ENCODE results near the gene ARID1B. TPM values are rescaled to one million over a fixed set of nuclear protein-coding genes. Genes with fewer than 3 reads are reported as not detected.

The ARID1B gene
- total RNA-seq, 1 experiment from 2014 or later, result 91.7 TPM

DNA sequence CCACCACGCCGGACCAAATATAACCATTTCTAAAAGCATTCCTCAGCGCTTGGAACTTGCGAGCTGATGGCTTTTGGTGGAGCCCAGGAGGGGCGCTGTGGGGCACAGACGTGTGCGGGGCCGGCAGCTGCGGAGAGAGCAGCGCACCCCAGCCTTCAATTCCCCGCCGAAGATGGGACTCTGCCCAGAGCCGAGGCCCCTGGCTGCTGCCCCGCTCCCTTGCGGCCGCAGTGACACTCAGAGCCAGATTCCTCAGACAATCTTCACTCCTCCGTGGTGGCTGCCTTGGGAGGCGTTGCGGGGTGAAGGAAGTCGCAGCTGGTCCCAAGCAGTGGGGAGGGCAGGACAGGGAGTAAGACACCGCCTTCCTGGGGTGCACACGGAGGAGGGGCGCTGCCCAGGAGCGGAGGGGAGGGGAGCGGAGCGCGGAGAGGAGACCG lies 458.4 kb downstream of the ARID1B start:
- Histone ChIP-seq H3K4me1 (ENCODE audit: control insufficient read depth, insufficient read depth, low read length) (no peaks in the 10 kb centered on the region), H3K27me3 (ENCODE audit: control insufficient read depth, insufficient read depth, low read length) (no peaks in the 10 kb centered on the region), H3K27ac (ENCODE audit: low read length) (0 out of 2 replicates have a peak overlapping the region, but pooled peaks have one; percentile 29), H3K4me3 (ENCODE audit: low read depth in 2 of 2, low read length in 2 of 2) (peak overlapping the region; percentile 27 to 41), H3K36me3 (ENCODE audit: control insufficient read depth, insufficient read depth, low read length) (no peaks in the 10 kb centered on the region), H3K9me3 (ENCODE audit: control insufficient read depth, insufficient read depth, low read depth, low read length) (no peaks in the 10 kb centered on the region)
- no TSS peak for BruUV-seq (replicated peaks)
- no peak for TF ChIP-seq SIN3A (IDR thresholded peaks at IDR 0.05; ENCODE audit: borderline replicate concordance, insufficient read depth, low read depth, low read length)
- no peak for TF ChIP-seq TCF7L2 (IDR thresholded peaks at IDR 0.05; ENCODE audit: low read depth, low read length)
- TF ChIP-seq, protein P1, sequence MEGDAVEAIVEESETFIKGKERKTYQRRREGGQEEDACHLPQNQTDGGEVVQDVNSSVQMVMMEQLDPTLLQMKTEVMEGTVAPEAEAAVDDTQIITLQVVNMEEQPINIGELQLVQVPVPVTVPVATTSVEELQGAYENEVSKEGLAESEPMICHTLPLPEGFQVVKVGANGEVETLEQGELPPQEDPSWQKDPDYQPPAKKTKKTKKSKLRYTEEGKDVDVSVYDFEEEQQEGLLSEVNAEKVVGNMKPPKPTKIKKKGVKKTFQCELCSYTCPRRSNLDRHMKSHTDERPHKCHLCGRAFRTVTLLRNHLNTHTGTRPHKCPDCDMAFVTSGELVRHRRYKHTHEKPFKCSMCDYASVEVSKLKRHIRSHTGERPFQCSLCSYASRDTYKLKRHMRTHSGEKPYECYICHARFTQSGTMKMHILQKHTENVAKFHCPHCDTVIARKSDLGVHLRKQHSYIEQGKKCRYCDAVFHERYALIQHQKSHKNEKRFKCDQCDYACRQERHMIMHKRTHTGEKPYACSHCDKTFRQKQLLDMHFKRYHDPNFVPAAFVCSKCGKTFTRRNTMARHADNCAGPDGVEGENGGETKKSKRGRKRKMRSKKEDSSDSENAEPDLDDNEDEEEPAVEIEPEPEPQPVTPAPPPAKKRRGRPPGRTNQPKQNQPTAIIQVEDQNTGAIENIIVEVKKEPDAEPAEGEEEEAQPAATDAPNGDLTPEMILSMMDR (IDR thresholded peaks at IDR 0.05), result peak; percentile 77
- in situ Hi-C loops (cut with HindIII; ENCODE audit: low pct_unique_long_range_greater_than_20kb, low sequenced_read_pairs) (no loop called here), intact Hi-C loops (cut with micrococcal nuclease; ENCODE audit: unreplicated experiment) (no loop called here)
- CTCF ChIA-PET, result no interaction called here
- ATAC-seq, result peak; percentile 79
- POLR2A ChIA-PET, result no interaction called here
- DNase-seq (ENCODE audit: low read depth, low spot score), result no peak

- Histone ChIP-seq H3K36me3 (ENCODE audit: control insufficient read depth, insufficient read depth, low read length) (no peaks in the 10 kb centered on the region), H3K4me1 (ENCODE audit: control insufficient read depth, insufficient read depth, low read length) (no peaks in the 10 kb centered on the region), H3K27ac (ENCODE audit: low read length) (no peak overlapping the region), H3K27me3 (ENCODE audit: control insufficient read depth, insufficient read depth, low read length) (no peaks in the 10 kb centered on the region), H3K9me3 (ENCODE audit: control insufficient read depth, insufficient read depth, low read depth, low read length) (no peaks in the 10 kb centered on the region), H3K4me3 (ENCODE audit: low read depth in 2 of 2, low read length in 2 of 2) (peak overlapping the region; percentile 27 to 41)
- intact Hi-C loops (cut with micrococcal nuclease; ENCODE audit: unreplicated experiment) (no loop called here), in situ Hi-C loops (cut with HindIII; ENCODE audit: low pct_unique_long_range_greater_than_20kb, low sequenced_read_pairs) (no loop called here)
- ChIA-PET POLR2A (no interaction called here), CTCF (interaction anchor here (0.7 kb wide), 1 partner anchor 16 kb away, joined by 3 read pairs; no protein-coding TSS in a partner anchor)
- DNase-seq (ENCODE audit: low read depth, low spot score) (no peak), ATAC-seq (peak; percentile 43; the same call in 1 of the 2 replicates)
- no TSS peak for BruUV-seq (replicated peaks)
- TF ChIP-seq POLR2AphosphoS5 (IDR thresholded peaks at IDR 0.05; ENCODE audit: low read depth, low read length), result no peak
- TF ChIP-seq, protein P1 (IDR thresholded peaks at IDR 0.05), result no peak
- TF ChIP-seq, protein P2, sequence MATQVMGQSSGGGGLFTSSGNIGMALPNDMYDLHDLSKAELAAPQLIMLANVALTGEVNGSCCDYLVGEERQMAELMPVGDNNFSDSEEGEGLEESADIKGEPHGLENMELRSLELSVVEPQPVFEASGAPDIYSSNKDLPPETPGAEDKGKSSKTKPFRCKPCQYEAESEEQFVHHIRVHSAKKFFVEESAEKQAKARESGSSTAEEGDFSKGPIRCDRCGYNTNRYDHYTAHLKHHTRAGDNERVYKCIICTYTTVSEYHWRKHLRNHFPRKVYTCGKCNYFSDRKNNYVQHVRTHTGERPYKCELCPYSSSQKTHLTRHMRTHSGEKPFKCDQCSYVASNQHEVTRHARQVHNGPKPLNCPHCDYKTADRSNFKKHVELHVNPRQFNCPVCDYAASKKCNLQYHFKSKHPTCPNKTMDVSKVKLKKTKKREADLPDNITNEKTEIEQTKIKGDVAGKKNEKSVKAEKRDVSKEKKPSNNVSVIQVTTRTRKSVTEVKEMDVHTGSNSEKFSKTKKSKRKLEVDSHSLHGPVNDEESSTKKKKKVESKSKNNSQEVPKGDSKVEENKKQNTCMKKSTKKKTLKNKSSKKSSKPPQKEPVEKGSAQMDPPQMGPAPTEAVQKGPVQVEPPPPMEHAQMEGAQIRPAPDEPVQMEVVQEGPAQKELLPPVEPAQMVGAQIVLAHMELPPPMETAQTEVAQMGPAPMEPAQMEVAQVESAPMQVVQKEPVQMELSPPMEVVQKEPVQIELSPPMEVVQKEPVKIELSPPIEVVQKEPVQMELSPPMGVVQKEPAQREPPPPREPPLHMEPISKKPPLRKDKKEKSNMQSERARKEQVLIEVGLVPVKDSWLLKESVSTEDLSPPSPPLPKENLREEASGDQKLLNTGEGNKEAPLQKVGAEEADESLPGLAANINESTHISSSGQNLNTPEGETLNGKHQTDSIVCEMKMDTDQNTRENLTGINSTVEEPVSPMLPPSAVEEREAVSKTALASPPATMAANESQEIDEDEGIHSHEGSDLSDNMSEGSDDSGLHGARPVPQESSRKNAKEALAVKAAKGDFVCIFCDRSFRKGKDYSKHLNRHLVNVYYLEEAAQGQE (IDR thresholded peaks at IDR 0.05; ENCODE audit: insufficient read depth in 1 of 2, low read depth in 2 of 2, low read length in 1 of 2), result no peak
- no peak for TF ChIP-seq SIN3A (IDR thresholded peaks at IDR 0.05; ENCODE audit: borderline replicate concordance, insufficient read depth, low read depth, low read length)
- TF ChIP-seq TCF7L2 (IDR thresholded peaks at IDR 0.05; ENCODE audit: low read depth, low read length), result no peak
These were observed 459.0 kb downstream of the ARID1B start for GRCh38 chr6:157236040-157236725.
